Fibroblast of skin of abdomen (primary cell): ENCODE measurements around the gene COL4A2.
"Not testable (repeated sequence)": the region's sequence is repeated elsewhere in the genome, so short reads cannot be mapped to it uniquely, and the experiment has no call there.

Experiments
- DNase-seq: peaks from one replicate; pipeline ENCODE4 v3.0.0-alpha.2; 2013

COL4A2 gene

GRCh38 chr13:110308656-110309359, 1.7 kb downstream of the COL4A2 start:
- no peak for DNase-seq

GRCh38 chr13:110309661-110310524, 2.8 kb downstream of the COL4A2 start:
- DNase-seq, result no peak

- DNase-seq, result no peak
Observed at GRCh38 chr13:110310541-110311442, 3.7 kb downstream of the COL4A2 start.

DNA sequence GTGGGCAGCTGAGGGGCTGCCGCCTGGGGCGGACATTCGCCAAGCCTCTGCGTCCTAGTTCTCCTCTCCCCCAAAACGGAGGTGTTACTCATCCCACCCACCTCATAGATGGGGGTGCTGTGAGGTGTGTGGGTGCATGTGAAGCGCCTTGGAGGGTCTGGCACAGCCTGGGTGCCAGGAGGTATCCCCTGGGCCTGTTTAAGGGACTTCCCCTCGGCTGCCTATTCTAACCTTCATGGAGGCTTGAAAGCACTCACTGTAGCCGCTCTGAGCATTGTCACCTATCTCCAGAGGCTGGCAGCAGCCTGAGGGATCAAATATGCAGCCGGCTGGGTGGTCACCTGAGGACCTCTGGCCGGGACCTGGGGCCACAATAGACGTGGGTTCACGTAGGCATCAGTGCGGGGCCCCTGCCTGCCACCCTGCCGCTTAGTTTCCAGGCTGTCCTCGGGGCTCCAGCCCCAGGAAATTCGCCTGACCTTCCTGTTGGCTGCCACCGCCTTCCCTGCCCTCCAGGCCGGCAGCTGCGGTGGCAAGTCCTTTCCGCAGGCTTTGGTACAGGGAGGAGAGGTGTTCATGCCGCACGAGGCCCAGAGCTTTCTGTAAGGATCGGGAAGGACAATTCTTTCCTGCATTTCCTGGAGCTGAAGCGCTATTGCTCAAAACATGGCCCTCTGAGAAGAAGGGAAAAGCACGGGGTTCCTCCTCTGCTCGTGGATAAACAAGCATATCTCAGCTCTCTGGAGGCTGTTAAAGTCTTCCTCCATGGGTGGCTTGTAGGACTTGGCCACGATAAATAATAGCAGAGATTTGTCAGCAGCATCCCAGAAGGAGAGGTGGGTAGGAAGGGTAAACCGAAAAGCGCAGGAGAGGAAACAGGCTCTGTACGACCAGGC, 4.6 kb downstream of the COL4A2 start:
- no peak for DNase-seq

GRCh38 chr13:110312339-110313031, 5.4 kb downstream of the COL4A2 start:
- DNase-seq, result peak; percentile 92

- not testable (repeated sequence) for DNase-seq
Observed at GRCh38 chr13:110313261-110313660, 6.2 kb downstream of the COL4A2 start.

- DNase-seq, result not testable (repeated sequence)
Observed at GRCh38 chr13:110313733-110314132, 6.6 kb downstream of the COL4A2 start.

DNA sequence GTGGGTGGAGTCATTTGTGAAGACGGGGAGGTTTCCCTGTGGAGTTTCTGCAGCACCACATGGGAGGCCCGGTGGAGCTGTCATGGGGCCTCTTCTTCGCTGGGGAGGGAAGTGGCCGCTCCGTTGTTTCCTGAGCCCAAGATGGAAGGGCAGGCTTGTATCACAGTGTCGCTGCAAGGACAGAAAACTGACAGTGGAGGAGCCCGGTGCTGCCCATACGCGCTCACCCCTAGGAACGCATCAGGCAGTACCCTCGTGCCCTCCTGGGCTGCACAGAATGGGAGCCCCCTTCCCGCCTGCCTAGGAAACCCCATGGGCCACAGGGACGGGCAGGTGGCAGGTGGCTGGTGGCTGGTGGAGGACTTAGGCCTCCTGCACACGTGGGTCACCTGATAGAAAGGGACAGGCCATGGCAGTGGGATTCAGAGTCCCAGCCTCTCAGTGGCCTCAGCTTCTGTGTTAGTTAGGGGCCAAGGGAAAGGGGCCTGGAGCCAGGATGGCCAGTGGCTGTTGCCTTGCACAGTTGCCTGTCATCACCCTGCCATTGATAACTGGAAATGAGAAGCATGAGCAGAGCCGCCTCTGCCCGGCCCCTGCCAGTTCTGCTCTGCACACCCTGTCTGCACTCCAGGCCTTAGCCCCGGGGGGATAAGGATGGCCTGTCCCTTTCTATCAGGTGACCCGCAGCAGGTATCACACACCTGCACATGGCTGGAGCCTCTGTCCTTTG, 7.6 kb downstream of the COL4A2 start:
- no peak for DNase-seq

- no peak for DNase-seq
Observed at GRCh38 chr13:110316196-110316595, 9.1 kb downstream of the COL4A2 start.

DNA sequence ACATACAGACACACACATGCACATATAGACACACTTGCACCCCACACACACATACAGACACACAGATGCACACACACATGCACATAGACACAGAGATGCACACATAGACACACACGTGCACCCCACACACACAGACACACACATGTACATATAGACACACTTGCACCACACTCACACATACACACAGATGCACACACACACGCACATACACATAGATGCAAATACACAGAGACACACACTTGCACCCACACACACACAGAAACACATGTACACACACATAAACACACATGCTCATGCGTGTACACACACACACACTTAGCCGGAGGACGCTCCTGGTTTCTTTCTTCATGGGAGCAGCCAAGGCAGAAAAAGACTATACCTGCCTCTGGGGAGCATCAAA, 10.0 kb downstream of the COL4A2 start:
- DNase-seq, result no peak

GRCh38 chr13:110317496-110318195, 10.6 kb downstream of the COL4A2 start:
- DNase-seq, result no peak

DNA sequence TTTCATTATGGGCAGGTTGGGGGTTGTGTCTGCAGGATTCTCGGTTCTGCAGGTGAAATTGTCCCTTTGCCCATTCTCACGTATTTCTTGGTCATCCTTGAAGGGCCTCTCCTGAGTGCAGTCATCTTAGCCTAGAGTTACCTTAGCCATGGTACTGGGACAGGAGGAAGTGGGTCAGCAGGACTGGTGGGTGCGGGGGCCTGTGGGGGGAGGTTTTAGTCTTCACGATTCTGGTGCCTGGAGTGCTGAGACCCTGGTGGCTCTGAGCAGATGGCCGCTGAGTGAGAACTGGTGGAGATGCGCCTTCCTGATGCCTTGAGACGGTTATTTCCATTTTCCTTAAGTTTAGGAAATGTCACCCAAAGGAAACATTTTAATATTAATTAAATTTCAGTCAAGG, 11.8 kb downstream of the COL4A2 start:
- no peak for DNase-seq

GRCh38 chr13:110319397-110319773, 12.3 kb downstream of the COL4A2 start:
- no peak for DNase-seq

- DNase-seq, result peak; percentile 92
Observed at GRCh38 chr13:110319774-110320509, 12.9 kb downstream of the COL4A2 start.

- no peak for DNase-seq
Observed at GRCh38 chr13:110320645-110321044, 13.6 kb downstream of the COL4A2 start.

DNA sequence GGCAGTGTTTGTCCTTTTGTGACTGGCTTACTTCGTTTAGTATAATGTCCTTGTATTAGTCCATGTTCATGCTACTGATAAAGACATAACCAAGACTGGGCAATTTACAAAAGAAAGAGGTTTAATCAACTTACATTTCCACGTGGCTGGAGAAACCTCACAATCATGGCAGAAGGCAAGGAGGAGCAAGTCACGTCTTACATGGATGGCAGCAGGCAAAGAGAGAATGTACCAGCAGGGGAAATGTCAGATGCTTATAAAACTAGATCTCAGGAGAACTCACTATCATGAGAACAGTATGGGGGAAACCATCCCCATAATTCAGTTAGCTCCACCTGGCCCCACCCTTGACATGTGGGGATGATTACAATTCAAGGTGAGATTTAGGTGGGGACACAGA, 14.5 kb downstream of the COL4A2 start:
- DNase-seq, result not testable (repeated sequence)

GRCh38 chr13:110322126-110322827, 15.2 kb downstream of the COL4A2 start:
- DNase-seq, result no peak

DNA sequence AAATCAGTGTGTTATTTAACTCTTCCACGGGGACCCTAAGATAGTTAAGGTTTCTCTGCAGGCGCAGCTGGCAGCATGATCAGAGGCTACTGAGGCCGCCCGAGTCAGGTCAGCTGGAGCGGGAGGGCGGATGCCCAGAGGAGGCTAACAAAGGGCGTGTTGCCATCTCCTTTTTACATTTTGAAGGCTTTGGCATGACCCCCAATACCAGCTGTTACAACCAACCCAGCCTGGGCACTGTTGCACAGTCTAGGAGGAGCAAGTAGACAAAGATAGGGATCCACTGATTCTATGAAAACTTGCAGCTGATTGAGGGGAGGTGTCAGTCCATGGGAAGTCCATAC, 15.7 kb downstream of the COL4A2 start:
- DNase-seq, result no peak
